GM19397 (cell line): ENCODE data around the gene RASGRP2.

ENCODE experiments used
- ATAC-seq: cut with Tn5 transposase; IDR thresholded peaks from one replicate; pipeline ENCODE4 v1.9.1; 2021; ENCODE audit warnings: mild to moderate bottlenecking, moderate library complexity; ENCODE audit not compliant: unreplicated experiment

Gene RASGRP2

GRCh38 chr11:64743591-64744543, at the start of gene RASGRP2:
Gene RASGRP2 (minus strand): TSS chr11:64744142. CDS start chr11:64742866, 1,276 bp downstream.
- ATAC-seq, result no peak

DNA sequence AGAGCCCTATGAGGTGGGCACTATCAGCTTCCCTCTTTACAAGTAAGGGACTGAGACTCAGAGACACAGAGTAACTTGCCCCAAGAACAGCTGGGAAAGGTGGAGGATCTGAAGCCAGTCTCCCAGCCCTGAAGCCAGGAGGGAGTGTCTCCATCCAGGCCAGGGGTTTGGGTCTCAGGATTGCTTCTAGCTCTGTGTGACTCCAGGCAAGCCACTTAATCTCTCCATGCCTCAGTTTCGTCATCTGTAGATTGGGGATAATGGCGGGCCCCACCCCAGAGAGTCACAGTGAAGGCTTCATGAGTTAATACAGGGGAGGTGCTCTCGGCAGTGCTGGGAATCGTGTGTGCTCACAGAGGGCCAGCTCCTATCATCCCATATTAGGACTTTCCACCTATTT, 48.5 kb upstream of the RASGRP2 start:
- no peak for ATAC-seq

DNA sequence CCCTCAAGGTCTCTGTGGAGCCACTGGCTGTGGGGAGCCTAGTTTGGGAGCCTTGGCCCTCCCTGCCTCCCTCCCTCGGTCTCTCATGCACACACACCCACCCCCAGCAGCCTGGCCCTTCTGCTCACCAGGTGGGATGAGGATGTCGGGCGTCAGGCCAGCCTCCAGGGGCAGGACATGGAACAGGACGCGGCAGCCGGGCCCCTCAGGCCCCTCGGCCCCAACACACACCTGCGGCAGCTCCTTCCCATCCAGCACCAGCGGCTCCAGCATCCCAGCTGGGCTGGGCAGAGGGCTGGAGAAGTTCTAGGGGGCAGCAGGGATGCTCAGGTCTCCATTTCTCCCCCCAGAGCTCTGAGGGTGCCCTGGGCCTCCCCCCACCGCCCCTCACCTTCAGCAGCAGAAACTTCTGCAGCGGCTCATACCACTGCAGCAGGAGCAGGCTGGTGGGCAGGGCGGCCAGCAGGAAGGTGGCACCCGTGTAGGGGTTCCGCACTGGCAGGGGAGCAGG, 47.9 kb upstream of the RASGRP2 start:
- no peak for ATAC-seq

DNA sequence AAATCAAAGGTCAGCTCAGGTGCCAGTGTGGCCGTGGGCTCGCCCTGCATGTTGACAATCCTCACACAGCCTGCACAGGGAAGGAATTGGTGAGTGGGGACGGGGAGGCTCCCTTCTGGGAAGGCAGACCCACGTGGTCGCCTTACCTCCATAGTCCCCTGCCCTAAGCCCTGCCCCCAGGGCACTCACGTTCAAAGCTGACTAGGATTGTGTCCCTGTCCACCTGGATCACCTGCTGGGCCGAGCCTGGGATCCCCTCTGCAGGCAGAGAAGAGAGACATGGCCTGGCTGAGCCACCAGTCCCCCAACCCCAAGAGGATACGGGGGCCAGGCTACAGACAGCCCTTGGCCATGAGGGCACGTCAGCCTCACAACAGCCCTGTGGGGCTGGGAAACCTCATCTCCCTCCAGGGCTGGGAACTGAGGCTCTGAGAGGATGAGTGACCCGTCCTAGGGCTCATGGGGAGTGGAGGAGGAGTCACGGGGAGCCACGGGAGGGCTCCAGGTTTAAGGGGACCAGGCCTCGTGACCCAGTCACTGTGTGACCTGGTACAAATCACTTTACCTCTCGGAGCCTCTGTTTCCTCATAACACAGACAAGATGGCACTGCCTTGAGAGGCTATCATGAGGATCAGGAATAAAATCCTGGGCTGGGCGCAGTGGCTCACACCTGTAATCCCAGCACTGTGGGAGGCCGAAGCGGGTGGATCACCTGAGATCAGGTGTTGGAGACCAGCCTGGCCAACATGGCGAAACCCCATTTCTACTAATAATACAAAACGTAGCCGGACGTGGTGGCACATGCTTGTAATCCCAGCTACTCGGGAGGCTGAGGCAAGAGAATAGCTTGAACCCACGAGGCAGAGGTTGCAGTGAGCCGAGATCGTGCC, 46.5 kb upstream of the RASGRP2 start:
- ATAC-seq, result no peak

DNA sequence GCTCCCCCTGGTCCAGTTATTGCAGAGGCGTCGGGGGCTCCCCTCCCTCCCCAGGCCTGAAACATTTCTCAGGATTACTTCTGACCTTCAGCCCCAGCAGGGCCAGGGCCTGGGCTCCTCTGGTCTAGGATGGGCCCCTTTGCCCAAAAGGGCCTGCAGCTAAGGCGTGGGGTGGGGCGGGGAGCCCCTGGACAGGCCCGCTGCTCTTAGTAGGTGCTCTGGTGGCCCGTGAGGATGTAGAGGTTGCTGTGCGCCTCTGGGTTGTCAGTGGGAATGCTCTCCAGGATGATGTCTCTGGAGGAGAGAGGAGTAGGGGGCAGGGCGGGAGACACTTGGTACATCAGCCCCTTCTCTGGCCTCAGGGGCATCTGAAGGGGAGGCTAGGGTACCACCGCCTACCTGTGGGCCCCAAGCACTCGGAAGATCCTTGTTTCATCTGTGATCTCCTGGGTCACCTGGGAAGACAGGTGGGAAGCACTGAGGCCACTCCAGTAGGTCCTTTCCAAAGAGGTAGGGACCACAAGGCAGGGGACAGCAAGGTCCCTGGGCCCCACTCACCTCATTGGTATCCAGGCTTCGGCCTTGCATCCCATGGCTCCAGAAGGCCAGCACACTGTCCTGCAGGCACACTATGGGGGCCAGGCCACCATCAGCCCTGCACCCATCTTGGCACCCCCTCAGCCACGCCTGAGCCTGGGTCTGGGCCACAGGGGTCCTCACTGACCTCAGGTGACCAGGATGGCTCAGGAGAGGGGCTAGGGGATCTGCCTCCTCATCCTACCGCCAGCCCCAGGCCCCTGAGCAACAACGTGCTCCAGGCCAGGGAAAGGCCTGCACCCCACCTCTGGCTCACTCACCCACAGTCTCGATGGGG, 45.6 kb upstream of the RASGRP2 start:
- no peak for ATAC-seq

- no peak for ATAC-seq
These were observed 44.6 kb upstream of the RASGRP2 start for GRCh38 chr11:64788321-64789215.

GRCh38 chr11:64787526-64788320, 43.8 kb upstream of the RASGRP2 start:
- no peak for ATAC-seq

DNA sequence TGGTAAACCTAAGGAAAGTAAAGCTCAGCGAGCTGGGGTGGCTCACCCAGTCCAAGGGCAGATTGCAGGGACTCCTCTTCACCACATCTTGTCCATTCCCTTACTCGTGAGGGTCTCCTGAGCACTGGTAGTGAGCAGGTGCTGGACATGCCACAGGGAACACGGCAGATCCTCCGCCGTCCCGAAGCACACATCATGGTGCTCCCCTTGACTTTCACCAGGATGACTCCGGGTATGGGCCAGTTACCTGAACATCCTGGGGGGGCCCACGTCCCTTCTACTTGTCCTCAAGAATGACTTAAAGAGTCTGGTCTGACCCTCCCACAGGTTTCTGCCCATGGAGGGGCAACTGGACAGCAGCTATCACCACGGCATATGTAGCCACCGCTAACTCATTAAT, 42.4 kb upstream of the RASGRP2 start:
- ATAC-seq, result no peak

DNA sequence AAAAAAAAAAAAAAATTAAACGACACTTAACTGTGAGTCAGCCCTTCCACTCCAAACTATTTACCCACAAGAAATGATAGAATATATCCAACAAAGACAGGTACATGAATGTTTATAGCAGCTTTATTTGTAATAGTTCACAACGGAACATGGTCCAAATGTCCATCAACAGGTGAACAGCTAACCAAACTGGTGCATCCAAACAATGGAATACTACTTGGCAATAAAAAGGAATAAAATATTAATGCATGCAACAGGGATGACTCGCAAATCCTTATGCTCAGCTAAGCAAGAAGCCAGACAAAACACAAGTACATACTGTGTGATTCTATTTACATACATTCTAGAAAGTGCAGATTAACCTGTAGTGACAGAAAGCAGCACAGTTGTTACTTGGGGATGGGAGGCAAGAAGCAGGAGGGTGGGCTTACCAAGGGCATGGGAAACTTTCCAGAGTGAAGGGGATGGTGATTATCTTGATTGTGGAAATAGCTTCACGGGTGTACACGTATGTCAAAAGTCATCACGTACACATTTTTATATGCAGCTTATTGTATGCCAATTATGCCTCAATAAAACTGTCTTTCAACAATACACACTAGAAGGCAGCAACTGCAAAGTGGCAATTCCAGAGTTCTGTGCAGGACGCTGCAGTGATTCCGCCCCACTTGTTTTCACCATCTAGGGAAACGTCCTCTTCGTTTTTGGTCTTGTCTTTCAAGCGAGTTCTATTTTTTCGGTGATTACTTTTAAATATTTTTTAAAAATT, 41.1 kb upstream of the RASGRP2 start:
- ATAC-seq, result no peak

DNA sequence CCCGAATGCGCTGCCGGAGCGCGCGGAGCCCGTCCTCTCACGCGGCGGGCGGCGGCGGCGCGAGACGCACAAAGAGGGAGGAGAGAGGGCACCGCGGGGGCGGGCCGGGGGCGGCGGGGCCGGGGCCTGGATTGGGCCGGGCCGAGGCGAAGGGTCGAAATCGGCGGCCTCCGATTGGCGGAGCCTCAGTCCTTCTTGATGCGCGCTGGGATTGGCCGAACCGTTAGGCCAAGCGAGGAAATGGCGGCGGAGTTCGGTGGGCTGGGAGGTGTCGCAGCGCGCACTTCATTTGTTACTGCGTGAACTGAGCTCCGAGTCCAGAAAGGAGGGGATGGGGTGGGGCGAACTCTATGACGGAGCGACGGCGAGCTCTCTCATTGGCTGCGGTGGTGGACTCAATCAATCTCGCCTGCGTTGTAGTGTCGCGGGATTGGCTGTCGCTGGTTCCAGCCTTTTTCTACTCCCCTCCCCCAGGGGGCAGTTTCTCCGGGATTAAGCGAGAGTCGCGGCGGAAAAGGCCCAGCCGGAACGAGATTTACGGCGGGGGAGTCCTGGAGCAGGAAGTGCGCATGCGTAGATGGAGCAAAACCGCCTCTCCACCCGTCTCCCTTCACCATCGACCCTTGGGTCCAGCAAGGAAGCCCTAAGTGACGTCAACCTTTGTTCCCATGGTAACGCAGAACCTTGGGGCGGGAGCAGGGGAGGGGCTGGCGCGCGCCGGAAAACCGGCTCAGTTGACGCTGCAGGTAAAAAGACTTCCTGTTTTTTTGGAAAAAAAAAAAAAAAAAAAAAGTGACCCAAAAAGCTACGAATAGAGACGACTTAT, 34.7 kb upstream of the RASGRP2 start, which contains the start of gene SF1:
Gene SF1 (minus strand): TSS at position 70 of the 826 bp plus-strand sequence. CDS start 150 bp downstream, outside the sequence.
- ATAC-seq, result peak; percentile 74

DNA sequence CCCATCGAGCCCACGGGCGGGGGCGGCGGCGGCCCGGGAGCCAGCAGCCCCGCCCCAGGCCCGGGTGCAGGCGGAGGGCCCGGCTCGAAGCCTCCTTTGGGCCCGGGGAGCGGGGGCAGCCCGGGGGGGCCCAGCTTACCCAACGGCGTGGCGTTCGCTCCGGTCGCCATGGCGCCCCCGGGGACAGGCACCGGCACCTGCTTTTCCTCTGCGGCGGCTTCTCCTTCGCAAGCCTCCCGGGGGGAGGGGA, 34.2 kb upstream of the RASGRP2 start:
- ATAC-seq, result no peak

DNA sequence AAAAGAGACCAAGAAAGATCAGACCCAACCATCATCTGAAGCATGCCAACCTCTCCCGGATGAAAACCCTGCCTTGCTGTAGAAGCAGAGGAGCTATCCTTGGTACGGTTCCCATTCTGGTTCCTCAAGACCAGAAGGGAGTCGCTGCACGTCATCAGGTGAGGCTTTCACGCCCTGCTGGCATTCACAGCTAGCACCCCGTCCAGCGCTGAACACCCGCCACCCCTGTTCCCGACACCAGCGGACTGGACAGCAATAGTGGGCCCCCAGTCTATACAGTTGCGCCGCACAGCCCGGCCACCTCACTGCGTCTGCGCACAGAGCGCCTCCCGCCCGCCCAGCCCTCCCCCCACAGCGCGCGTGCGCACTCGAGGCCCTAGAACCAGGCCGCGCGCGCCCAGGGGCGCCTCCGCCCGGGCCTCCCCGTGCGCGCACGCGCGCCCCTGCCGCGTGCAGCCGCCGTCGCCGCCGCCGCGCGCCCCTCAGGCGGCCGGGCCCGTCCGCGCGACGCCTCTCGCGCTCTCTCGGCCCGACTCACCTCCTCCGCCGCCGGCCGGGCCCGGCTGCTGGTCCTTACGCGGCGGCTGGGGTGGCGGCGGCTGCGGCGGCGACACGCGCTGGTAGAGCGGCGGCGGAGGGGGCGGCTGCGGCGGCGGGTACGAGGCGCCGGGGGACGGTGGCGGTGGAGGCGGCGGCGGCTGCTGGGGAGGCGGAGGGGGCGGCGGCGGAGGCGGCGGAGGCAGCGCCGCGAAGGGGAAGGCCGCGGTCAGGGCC, 33.7 kb upstream of the RASGRP2 start:
- ATAC-seq, result peak; percentile 29

DNA sequence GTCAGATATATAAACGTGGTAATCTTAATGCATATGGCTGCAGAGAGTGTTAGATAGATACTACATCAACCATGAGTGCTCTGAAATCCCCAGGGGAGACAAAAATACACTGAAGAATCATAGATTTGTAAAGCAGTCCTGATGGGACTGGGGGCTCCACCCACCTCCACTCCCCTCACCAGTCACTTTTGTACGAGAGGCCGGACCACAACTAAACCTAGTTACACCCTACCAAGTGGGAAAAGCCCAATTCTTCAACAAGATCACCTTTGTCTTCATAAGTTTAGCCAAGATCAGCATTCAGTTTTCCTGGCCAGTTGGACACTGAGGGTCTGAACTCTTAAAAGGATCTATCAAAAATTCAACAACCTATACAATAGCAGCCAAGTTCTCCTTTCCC, 32.9 kb upstream of the RASGRP2 start:
- no peak for ATAC-seq

GRCh38 chr11:64776425-64776824, 32.5 kb upstream of the RASGRP2 start:
- ATAC-seq, result no peak

DNA sequence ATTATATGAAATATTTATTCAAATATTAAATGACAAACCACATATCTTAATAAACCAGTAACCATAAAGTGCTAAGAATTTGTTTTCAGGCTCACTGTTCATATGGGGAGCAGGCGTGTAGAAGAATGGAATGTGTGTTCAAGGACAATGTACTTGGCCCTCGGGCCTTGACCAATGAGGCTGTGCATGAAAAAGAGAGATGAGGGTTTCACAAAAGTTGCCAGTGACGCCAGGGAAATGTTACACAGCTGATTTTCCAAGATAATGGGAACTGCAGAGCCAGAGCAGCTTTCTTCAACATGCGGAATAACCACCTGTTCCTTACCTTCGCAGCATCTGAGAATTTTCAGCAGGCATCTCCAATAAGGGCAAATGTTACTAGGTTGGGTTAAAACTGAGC, 30.2 kb upstream of the RASGRP2 start:
- ATAC-seq, result no peak

GRCh38 chr11:64772303-64773018, 28.5 kb upstream of the RASGRP2 start:
- no peak for ATAC-seq
